BJ (cell line): ENCODE measurements around the gene TADA2B. TPM values are rescaled to one million over a fixed set of nuclear protein-coding genes. Genes with fewer than 3 reads are reported as not detected.

Experiments
- CTCF ChIA-PET: fragments of 350-600 bp; formaldehyde crosslinking; extraction: SDS; loops from one replicate; lab custom pipeline; 2021; ENCODE audit warnings: antibody characterized with exemption, inconsistent platforms; lab: Yijun Ruan, JAX
- POLR2A ChIA-PET: fragments of 300-600 bp; sonication (Branson Sonifier 250); formaldehyde crosslinking; extraction: SDS; loops from one replicate; lab custom pipeline; 2021; ENCODE audit warnings: antibody characterized with exemption; lab: Charles Lee
- DNase-seq: peaks from one replicate; pipeline ENCODE4 v3.0.0-alpha.2; 2011; ENCODE audit warnings: low read depth
- H3K27me3 ChIP-seq: 2 replicates; pipeline ENCODE4 v1.6.0; 2011; ENCODE audit warnings: low read length; ENCODE audit not compliant: control insufficient read depth, insufficient read depth
- H3K36me3 ChIP-seq: 2 replicates; pipeline ENCODE4 v1.5.1; 2011; ENCODE audit warnings: low read length; ENCODE audit not compliant: control insufficient read depth, insufficient read depth
- H3K4me3 ChIP-seq: 2 replicates; pipeline ENCODE4 v1.5.1; 2011; ENCODE audit warnings: low read depth, mild to moderate bottlenecking, control low read depth, low read length
- polyA plus RNA-seq: library from polyadenylated mRNA; depleted of rRNA; stranded (reverse); fragments of >200 nt; gene quantifications from 2 replicates; pipeline ENCODE4 v1.2.3, GENCODE V29; 2011
- TF ChIP-seq, protein P1 (sequence below): IDR thresholded peaks from 2 replicates; pipeline ENCODE4 v1.5.1; 2011; ENCODE audit warnings: low read depth, mild to moderate bottlenecking, control low read depth, inconsistent platforms, low read length, moderate library complexity; ENCODE audit not compliant: insufficient read depth

Gene TADA2B
- polyA plus RNA-seq, 1 experiment = 7.3 TPM

DNA sequence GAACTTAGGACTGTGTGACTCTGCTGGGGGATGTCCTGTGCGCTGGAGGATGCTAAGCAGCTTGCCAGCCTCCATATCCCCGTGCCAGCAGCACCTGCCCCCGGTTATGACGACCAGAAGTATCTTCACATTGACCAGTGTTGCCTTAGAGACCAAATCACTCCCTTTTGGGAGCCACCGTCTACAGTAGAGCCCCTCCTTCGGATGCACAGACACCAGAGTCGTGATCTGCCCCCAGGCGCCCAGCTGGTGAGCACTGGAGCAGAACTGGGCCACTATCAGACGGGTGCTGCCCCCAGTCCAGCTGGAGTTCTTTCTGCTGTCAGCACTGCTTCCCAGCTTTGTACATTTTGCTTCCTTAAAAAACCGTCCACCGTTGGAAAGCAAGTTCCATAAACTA is 30.0 kb upstream of the TADA2B start:
- Histone ChIP-seq H3K4me3 (no peak overlapping the region), H3K27me3 (no peaks in the 10 kb centered on the region), H3K36me3 (peaks cover 20% of the 10 kb centered on the region)
- ChIA-PET POLR2A (interaction anchor here (0.7 kb wide), 1 partner anchor 22 kb away, joined by 7 read pairs; no protein-coding TSS in a partner anchor), CTCF (interaction anchor here (0.8 to 2.1 kb wide), 2 partner anchors 21 to 30 kb away, joined by 5 read pairs; partner anchors contain the start of gene TADA2B)
- TF ChIP-seq, protein P1, sequence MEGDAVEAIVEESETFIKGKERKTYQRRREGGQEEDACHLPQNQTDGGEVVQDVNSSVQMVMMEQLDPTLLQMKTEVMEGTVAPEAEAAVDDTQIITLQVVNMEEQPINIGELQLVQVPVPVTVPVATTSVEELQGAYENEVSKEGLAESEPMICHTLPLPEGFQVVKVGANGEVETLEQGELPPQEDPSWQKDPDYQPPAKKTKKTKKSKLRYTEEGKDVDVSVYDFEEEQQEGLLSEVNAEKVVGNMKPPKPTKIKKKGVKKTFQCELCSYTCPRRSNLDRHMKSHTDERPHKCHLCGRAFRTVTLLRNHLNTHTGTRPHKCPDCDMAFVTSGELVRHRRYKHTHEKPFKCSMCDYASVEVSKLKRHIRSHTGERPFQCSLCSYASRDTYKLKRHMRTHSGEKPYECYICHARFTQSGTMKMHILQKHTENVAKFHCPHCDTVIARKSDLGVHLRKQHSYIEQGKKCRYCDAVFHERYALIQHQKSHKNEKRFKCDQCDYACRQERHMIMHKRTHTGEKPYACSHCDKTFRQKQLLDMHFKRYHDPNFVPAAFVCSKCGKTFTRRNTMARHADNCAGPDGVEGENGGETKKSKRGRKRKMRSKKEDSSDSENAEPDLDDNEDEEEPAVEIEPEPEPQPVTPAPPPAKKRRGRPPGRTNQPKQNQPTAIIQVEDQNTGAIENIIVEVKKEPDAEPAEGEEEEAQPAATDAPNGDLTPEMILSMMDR = no peak
- no peak for DNase-seq

DNA sequence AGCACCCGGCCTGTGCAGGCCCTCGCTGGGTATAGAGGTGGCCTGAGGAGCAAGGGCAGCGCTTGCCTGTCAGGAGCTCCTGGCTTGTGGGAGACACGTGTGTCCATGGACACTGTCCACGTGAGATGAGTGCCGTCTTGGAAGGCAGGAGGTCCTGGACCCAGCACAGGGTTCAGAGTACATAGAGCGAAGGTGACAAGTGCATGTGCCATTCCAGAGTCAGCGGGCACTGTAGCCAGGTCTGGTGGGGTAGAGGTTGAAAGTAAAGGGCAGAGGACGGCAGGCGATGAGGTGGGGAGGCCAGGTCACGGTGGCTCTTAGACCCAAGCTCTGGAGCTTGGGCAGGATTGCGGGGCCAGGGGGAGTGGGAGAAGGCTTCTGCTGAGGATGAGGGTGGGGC is 28.4 kb upstream of the TADA2B start:
- H3K36me3 ChIP-seq = peaks cover 20% of the 10 kb centered on the region
- no peaks in the 10 kb centered on the region for H3K27me3 ChIP-seq
- POLR2A ChIA-PET = no interaction called here

DNA sequence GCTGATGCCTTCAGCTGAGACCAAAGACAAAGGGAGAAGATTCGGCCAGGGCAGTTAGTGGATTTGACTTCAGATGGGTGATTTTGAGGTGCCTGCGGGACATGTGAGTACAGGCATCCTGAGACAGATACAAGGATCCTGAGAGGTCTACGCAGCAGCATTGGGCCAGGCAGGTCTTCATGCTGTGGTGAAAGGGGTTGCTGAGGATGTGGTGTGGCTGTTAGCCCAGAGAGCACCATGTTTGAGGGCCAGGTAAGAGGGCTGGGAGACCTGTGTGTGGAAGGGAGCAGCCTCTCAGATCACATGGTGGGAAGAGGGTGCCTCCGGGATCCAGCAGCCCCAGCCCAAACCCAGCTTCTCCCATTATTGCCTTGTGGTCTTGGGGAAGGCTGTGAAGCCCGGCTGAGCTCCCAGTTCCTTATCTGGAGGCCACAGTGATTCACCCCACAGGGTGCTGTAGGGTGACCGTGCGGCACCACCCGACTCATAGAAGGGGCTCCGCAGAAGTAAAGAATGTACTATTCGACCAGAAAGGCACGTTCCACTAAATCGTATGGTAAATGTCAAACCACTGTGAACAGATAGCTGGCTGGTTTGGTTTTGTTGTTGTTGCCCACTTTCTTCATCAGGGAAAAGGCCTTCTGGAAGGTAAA is 27.7 kb upstream of the TADA2B start:
- ChIA-PET POLR2A (no interaction called here), CTCF (interaction anchor here (0.9 to 2.2 kb wide), 3 partner anchors 9 to 55 kb away, joined by 3 to 7 read pairs (median 3); no protein-coding TSS in a partner anchor)
- TF ChIP-seq, protein P1 = no peak
- DNase-seq = no peak
- H3K4me3 ChIP-seq = no peak overlapping the region
- H3K27me3 ChIP-seq = no peaks in the 10 kb centered on the region
- H3K36me3 ChIP-seq = peaks cover 18% of the 10 kb centered on the region

More for the DNA sequence above, 28.4 kb upstream of the TADA2B start:
- CTCF ChIA-PET = interaction anchor here (2.2 kb wide), 1 partner anchor 56 kb away, joined by 7 read pairs; no protein-coding TSS in a partner anchor
- TF ChIP-seq, protein P1 = no peak
- no peak for DNase-seq
- no peak overlapping the region for H3K4me3 ChIP-seq

DNA sequence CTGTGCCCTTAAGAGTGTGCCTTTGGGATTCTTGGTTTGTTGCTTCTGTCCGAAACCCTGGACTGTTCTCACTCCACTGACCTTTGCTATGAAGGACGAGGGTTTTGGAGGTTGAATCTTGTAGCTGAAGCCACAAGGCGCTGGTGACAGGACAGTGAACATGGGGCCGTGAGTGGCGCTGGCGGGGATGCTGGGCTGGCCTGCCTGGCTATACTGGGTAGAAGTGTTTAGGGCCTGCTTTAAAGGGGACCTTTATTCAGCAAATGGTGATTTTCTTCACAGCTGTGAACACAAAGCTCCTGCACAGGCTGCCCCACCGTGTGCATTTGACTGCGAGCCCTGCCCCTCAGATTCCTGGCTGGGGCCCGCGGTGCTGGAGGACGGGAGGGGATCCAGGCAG is 27.1 kb upstream of the TADA2B start:
- TF ChIP-seq, protein P1 = no peak
- no peaks in the 10 kb centered on the region for H3K27me3 ChIP-seq
- POLR2A ChIA-PET = no interaction called here
- DNase-seq = no peak
- H3K4me3 ChIP-seq = no peak overlapping the region
- CTCF ChIA-PET = interaction anchor here (0.9 to 2.2 kb wide), 3 partner anchors 10 to 55 kb away, joined by 3 to 7 read pairs (median 3); no protein-coding TSS in a partner anchor
- peaks cover 16% of the 10 kb centered on the region for H3K36me3 ChIP-seq

DNA sequence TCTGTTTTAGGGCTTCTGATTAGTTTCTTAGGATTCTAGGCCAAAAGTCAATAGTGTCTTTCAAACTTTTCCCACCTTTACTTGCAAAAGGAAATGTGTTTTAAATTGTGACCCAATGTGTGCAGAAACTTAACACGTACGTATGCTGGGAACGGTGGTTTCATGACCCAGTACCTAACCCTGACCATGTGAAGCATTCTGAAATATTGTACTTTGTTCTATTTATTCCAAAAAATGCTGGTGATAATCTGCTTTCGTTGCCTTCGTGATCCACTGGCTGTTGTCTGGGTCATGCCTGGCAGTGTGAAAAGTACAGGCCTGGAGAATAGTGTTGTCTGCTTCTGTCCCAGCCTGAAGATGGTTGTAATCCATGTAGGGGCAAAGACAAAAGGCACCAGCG is 26.7 kb upstream of the TADA2B start:
- ChIA-PET POLR2A (no interaction called here), CTCF (interaction anchor here (0.9 to 2.2 kb wide), 4 partner anchors 9 to 54 kb away, joined by 3 to 7 read pairs (median 3); no protein-coding TSS in a partner anchor)
- TF ChIP-seq, protein P1 = no peak
- peaks cover 17% of the 10 kb centered on the region for H3K36me3 ChIP-seq
- DNase-seq = no peak
- no peaks in the 10 kb centered on the region for H3K27me3 ChIP-seq
- no peak overlapping the region for H3K4me3 ChIP-seq
